HG03520 (cell line): ENCODE measurements around the gene KRTAP10-12.

Experiments used
- ATAC-seq: cut with Tn5 transposase; IDR thresholded peaks from one replicate; pipeline ENCODE4 v1.9.1; 2021; ENCODE audit warnings: mild to moderate bottlenecking, moderate library complexity; ENCODE audit not compliant: unreplicated experiment

Gene KRTAP10-12

GRCh38 chr21:44710756-44711326 lies 13.9 kb downstream of the KRTAP10-12 start:
- ATAC-seq = no peak

- no peak for ATAC-seq
Measured at GRCh38 chr21:44711327-44712202, 14.6 kb downstream of the KRTAP10-12 start, which contains the start of gene TSPEAR. Gene TSPEAR, minus strand, starts transcription at chr21:44711572. Its CDS starts 58 bp downstream, at chr21:44711514.

GRCh38 chr21:44712203-44713028 lies 15.4 kb downstream of the KRTAP10-12 start:
- no peak for ATAC-seq

GRCh38 chr21:44713130-44713529 lies 16.2 kb downstream of the KRTAP10-12 start:
- no peak for ATAC-seq

GRCh38 chr21:44713846-44714245 lies 16.9 kb downstream of the KRTAP10-12 start:
- no peak for ATAC-seq

- no peak for ATAC-seq
Measured at GRCh38 chr21:44714905-44715304, 17.9 kb downstream of the KRTAP10-12 start.

GRCh38 chr21:44716984-44717383 lies 20.0 kb downstream of the KRTAP10-12 start:
- ATAC-seq = no peak

GRCh38 chr21:44718093-44718492 lies 21.1 kb downstream of the KRTAP10-12 start:
- no peak for ATAC-seq

- ATAC-seq = no peak
Measured at GRCh38 chr21:44718571-44718970, 21.6 kb downstream of the KRTAP10-12 start.

GRCh38 chr21:44720170-44720569 lies 23.2 kb downstream of the KRTAP10-12 start:
- ATAC-seq = no peak

- no peak for ATAC-seq
Measured at GRCh38 chr21:44722731-44723130, 25.8 kb downstream of the KRTAP10-12 start.

- no peak for ATAC-seq
Measured at GRCh38 chr21:44723177-44724131, 26.5 kb downstream of the KRTAP10-12 start.

GRCh38 chr21:44724196-44724595 lies 27.2 kb downstream of the KRTAP10-12 start:
- no peak for ATAC-seq

- ATAC-seq = no peak
Measured at GRCh38 chr21:44724926-44725325, 28.0 kb downstream of the KRTAP10-12 start.

GRCh38 chr21:44726826-44727225 lies 29.9 kb downstream of the KRTAP10-12 start:
- no peak for ATAC-seq

- ATAC-seq = no peak
Measured at GRCh38 chr21:44727321-44727720, 30.3 kb downstream of the KRTAP10-12 start.

- ATAC-seq = no peak
Measured at GRCh38 chr21:44727757-44728156, 30.8 kb downstream of the KRTAP10-12 start.

- no peak for ATAC-seq
Measured at GRCh38 chr21:44728716-44729115, 31.7 kb downstream of the KRTAP10-12 start.

GRCh38 chr21:44729336-44730027 lies 32.5 kb downstream of the KRTAP10-12 start:
- ATAC-seq = no peak

- no peak for ATAC-seq
Measured at GRCh38 chr21:44730028-44730395, 33.0 kb downstream of the KRTAP10-12 start.
